WTC11 (cell line): ENCODE measurements around the gene ADCY5. TPM values are rescaled to one million over a fixed set of nuclear protein-coding genes. Genes with fewer than 3 reads are reported as not detected.

Source experiments
- ATAC-seq: fragments of 200-7000 bp; cut with Tn5 transposase; 2 replicates; pipeline ENCODE4 v1.10.0; 2021; ENCODE audit warnings: mild to moderate bottlenecking, moderate library complexity
- CTCF ChIA-PET: fragments of 300-600 bp; sonication (Branson Sonifier 250); formaldehyde crosslinking; loops from one replicate; lab custom pipeline; 2021; ENCODE audit warnings: antibody characterized with exemption; lab: Charles Lee
- POLR2A ChIA-PET: fragments of 350-600 bp; sonication (Branson Sonifier 250); formaldehyde crosslinking; loops from one replicate; lab custom pipeline; 2021; ENCODE audit warnings: antibody characterized with exemption; lab: Charles Lee
- DNase-seq: peaks from one replicate; pipeline ENCODE4 v3.0.0; 2021; ENCODE audit warnings: low spot score
- H3K27ac Mint-ChIP-seq: 2 replicates; pipeline ENCODE4 v1.8.0; 2021; ENCODE audit warnings: mixed read lengths
- H3K27me3 Mint-ChIP-seq: 2 replicates; pipeline ENCODE4 v1.8.0; 2021; ENCODE audit warnings: low read depth, mild to moderate bottlenecking, moderate library complexity, mixed read lengths
- H3K36me3 Mint-ChIP-seq: 2 replicates; pipeline ENCODE4 v1.8.0; 2021; ENCODE audit warnings: mixed read lengths
- H3K4me1 Mint-ChIP-seq: 2 replicates; pipeline ENCODE4 v1.8.0; 2022; ENCODE audit warnings: mixed read lengths
- H3K4me3 Mint-ChIP-seq: 2 replicates; pipeline ENCODE4 v1.8.0; 2021; ENCODE audit warnings: mild to moderate bottlenecking, moderate library complexity, mixed read lengths
- H3K9me3 Mint-ChIP-seq: 2 replicates; pipeline ENCODE4 v1.8.0; 2021; ENCODE audit warnings: mixed read lengths
- ARID4B ChIP-seq: sonication (generic); formaldehyde crosslinking; IDR thresholded peaks from 2 replicates; pipeline ENCODE4 v1.8.0; 2023; ENCODE audit warnings: missing genetic modification reagents, mild to moderate bottlenecking, borderline replicate concordance
- ATF1 ChIP-seq: sonication (generic); formaldehyde crosslinking; IDR thresholded peaks from 2 replicates; pipeline ENCODE4 v1.8.1; 2023; ENCODE audit warnings: mild to moderate bottlenecking, moderate library complexity, missing genetic modification reagents
- CREB1 ChIP-seq: sonication (generic); formaldehyde crosslinking; IDR thresholded peaks from 2 replicates; pipeline ENCODE4 v1.8.0; 2023; ENCODE audit warnings: mild to moderate bottlenecking, missing genetic modification reagents
- E2F4 ChIP-seq: sonication (generic); formaldehyde crosslinking; IDR thresholded peaks from 2 replicates; pipeline ENCODE4 v1.8.1; 2022; ENCODE audit warnings: low read depth, mild to moderate bottlenecking, moderate library complexity, missing genetic modification reagents, borderline replicate concordance
- ERG ChIP-seq: fragments of 250-450 bp; sonication (Bioruptor Pico); IDR thresholded peaks from 2 replicates; pipeline ENCODE4 v1.8.0; 2021; ENCODE audit warnings: mild to moderate bottlenecking
- ESRRA ChIP-seq: sonication (generic); formaldehyde crosslinking; IDR thresholded peaks from 2 replicates; pipeline ENCODE4 v1.8.1; 2022; ENCODE audit warnings: mild to moderate bottlenecking, missing genetic modification reagents, borderline replicate concordance
- ETV6 ChIP-seq: sonication (generic); formaldehyde crosslinking; IDR thresholded peaks from 2 replicates; pipeline ENCODE4 v1.8.1; 2022; ENCODE audit warnings: mild to moderate bottlenecking, missing genetic modification reagents
- NFATC4 ChIP-seq: fragments of 250-450 bp; sonication (Bioruptor Pico); IDR thresholded peaks from 2 replicates; pipeline ENCODE4 v1.9.0; 2021; ENCODE audit warnings: mild to moderate bottlenecking
- RELA ChIP-seq: sonication (generic); formaldehyde crosslinking; IDR thresholded peaks from 2 replicates; pipeline ENCODE4 v1.8.1; 2022; ENCODE audit warnings: missing genetic modification reagents, mild to moderate bottlenecking, borderline replicate concordance
- SMAD4 ChIP-seq: sonication (generic); formaldehyde crosslinking; IDR thresholded peaks from 2 replicates; pipeline ENCODE4 v1.8.0; 2022; ENCODE audit warnings: mild to moderate bottlenecking, missing genetic modification reagents
- SOX15 ChIP-seq: fragments of 250-450 bp; sonication (Bioruptor Pico); IDR thresholded peaks from 2 replicates; pipeline ENCODE4 v1.9.0; 2021; ENCODE audit warnings: mild to moderate bottlenecking
- SP1 ChIP-seq: sonication (generic); formaldehyde crosslinking; conservative IDR thresholded peaks from 2 replicates; pipeline ENCODE4 v1.8.1; 2022; ENCODE audit warnings: missing genetic modification reagents
- ZNF121 ChIP-seq: sonication (generic); formaldehyde crosslinking; IDR thresholded peaks from 2 replicates; pipeline ENCODE4 v1.8.0; 2023; ENCODE audit warnings: missing genetic modification reagents
- ZNF219 ChIP-seq: sonication (generic); formaldehyde crosslinking; IDR thresholded peaks from 2 replicates; pipeline ENCODE4 v1.8.0; 2023; ENCODE audit warnings: missing genetic modification reagents, mild to moderate bottlenecking, borderline replicate concordance
- ZNF263 ChIP-seq: sonication (generic); formaldehyde crosslinking; IDR thresholded peaks from 2 replicates; pipeline ENCODE4 v1.8.1; 2022; ENCODE audit warnings: low read depth, mild to moderate bottlenecking, moderate library complexity, missing genetic modification reagents
- ZNF671 ChIP-seq: fragments of 250-450 bp; sonication (Bioruptor Pico); IDR thresholded peaks from 2 replicates; pipeline ENCODE4 v1.8.0; 2021; ENCODE audit warnings: mild to moderate bottlenecking
- total RNA-seq: library from RNA; stranded (reverse); gene quantifications from 3 replicates; pipeline ENCODE4 v1.2.3, GENCODE V29; 2021
- TF ChIP-seq, protein P1 (sequence below): fragments of 250-450 bp; sonication (Bioruptor Pico); IDR thresholded peaks from 2 replicates; pipeline ENCODE4 v1.9.0; 2021; ENCODE audit warnings: mild to moderate bottlenecking, borderline replicate concordance
- TF ChIP-seq, protein P2 (sequence below): fragments of 250-450 bp; sonication (Bioruptor Pico); IDR thresholded peaks from 2 replicates; pipeline ENCODE4 v2.1.2; 2022; ENCODE audit warnings: mild to moderate bottlenecking, moderate library complexity
- TF ChIP-seq, protein P3 (sequence below): sonication (generic); formaldehyde crosslinking; IDR thresholded peaks from 2 replicates; pipeline ENCODE4 v1.8.0; 2023; ENCODE audit warnings: missing genetic modification reagents

The ADCY5 gene
- total RNA-seq, 1 experiment from 2014 or later, result 23.5 TPM

- TF ChIP-seq, protein P1, sequence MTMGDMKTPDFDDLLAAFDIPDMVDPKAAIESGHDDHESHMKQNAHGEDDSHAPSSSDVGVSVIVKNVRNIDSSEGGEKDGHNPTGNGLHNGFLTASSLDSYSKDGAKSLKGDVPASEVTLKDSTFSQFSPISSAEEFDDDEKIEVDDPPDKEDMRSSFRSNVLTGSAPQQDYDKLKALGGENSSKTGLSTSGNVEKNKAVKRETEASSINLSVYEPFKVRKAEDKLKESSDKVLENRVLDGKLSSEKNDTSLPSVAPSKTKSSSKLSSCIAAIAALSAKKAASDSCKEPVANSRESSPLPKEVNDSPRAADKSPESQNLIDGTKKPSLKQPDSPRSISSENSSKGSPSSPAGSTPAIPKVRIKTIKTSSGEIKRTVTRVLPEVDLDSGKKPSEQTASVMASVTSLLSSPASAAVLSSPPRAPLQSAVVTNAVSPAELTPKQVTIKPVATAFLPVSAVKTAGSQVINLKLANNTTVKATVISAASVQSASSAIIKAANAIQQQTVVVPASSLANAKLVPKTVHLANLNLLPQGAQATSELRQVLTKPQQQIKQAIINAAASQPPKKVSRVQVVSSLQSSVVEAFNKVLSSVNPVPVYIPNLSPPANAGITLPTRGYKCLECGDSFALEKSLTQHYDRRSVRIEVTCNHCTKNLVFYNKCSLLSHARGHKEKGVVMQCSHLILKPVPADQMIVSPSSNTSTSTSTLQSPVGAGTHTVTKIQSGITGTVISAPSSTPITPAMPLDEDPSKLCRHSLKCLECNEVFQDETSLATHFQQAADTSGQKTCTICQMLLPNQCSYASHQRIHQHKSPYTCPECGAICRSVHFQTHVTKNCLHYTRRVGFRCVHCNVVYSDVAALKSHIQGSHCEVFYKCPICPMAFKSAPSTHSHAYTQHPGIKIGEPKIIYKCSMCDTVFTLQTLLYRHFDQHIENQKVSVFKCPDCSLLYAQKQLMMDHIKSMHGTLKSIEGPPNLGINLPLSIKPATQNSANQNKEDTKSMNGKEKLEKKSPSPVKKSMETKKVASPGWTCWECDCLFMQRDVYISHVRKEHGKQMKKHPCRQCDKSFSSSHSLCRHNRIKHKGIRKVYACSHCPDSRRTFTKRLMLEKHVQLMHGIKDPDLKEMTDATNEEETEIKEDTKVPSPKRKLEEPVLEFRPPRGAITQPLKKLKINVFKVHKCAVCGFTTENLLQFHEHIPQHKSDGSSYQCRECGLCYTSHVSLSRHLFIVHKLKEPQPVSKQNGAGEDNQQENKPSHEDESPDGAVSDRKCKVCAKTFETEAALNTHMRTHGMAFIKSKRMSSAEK, result no peak
- TF ChIP-seq RELA (CRISPR knock-in tag) (no peak), ZNF671 (CRISPR knock-in tag) (no peak), ZNF263 (no peak), ESRRA (CRISPR knock-in tag) (no peak), ERG (CRISPR knock-in tag) (no peak), SP1 (CRISPR knock-in tag) (no peak), NFATC4 (CRISPR knock-in tag) (no peak)
- TF ChIP-seq, protein P2, sequence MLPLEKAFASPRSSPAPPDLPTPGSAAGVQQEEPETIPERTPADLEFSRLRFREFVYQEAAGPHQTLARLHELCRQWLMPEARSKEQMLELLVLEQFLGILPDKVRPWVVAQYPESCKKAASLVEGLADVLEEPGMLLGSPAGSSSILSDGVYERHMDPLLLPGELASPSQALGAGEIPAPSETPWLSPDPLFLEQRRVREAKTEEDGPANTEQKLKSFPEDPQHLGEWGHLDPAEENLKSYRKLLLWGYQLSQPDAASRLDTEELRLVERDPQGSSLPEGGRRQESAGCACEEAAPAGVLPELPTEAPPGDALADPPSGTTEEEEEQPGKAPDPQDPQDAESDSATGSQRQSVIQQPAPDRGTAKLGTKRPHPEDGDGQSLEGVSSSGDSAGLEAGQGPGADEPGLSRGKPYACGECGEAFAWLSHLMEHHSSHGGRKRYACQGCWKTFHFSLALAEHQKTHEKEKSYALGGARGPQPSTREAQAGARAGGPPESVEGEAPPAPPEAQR (CRISPR knock-in tag), result no peak
Observed at GRCh38 chr3:123347205-123347604, 101.7 kb downstream of the ADCY5 start (continued).

- ChIA-PET CTCF (interaction anchor here (1.0 to 2.9 kb wide), 3 partner anchors 20 to 143 kb away, joined by 3 to 12 read pairs (median 4); no protein-coding TSS in a partner anchor), POLR2A (no interaction called here)
- Mint-ChIP-seq H3K9me3 (no peaks in the 10 kb centered on the region), H3K27me3 (no peaks in the 10 kb centered on the region), H3K27ac (no peak overlapping the region), H3K36me3 (no peaks in the 10 kb centered on the region), H3K4me1 (peaks cover 26% of the 10 kb centered on the region), H3K4me3 (no peak overlapping the region)
- no peak for ATAC-seq
- DNase-seq, result no peak
- TF ChIP-seq CREB1 (CRISPR knock-in tag) (no peak), ESRRA (CRISPR knock-in tag) (no peak), ZNF219 (no peak), ARID4B (CRISPR knock-in tag) (no peak), SMAD4 (CRISPR knock-in tag) (no peak), ZNF671 (CRISPR knock-in tag) (no peak), ZNF121 (CRISPR knock-in tag) (no peak), ETV6 (CRISPR knock-in tag) (no peak), SOX15 (CRISPR knock-in tag) (no peak), E2F4 (CRISPR knock-in tag) (no peak), ATF1 (no peak)
- TF ChIP-seq, protein P1, result no peak
- TF ChIP-seq, protein P3, sequence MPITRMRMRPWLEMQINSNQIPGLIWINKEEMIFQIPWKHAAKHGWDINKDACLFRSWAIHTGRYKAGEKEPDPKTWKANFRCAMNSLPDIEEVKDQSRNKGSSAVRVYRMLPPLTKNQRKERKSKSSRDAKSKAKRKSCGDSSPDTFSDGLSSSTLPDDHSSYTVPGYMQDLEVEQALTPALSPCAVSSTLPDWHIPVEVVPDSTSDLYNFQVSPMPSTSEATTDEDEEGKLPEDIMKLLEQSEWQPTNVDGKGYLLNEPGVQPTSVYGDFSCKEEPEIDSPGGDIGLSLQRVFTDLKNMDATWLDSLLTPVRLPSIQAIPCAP (CRISPR knock-in tag), result no peak
Observed at GRCh38 chr3:123346021-123346420, 102.9 kb downstream of the ADCY5 start.
